Activated naive CD8-positive, alpha-beta T cell treated with anti-CD3 and anti-CD28 coated beads, Interleukin-2, amount 50 U/mL, for 24 hours (primary cell): Measurements from ENCODE around the gene LMAN2L.
"Not testable (repeated sequence)": the region's sequence is repeated elsewhere in the genome, so short reads cannot be mapped to it uniquely, and the experiment has no call there.

ENCODE experiments used
- ATAC-seq: fragments of 150-1000 bp; cut with Tn5 transposase; one replicate; pipeline ENCODE4 v1.10.0; 2021
- DNase-seq: peaks from one replicate; pipeline ENCODE4 v3.0.0; 2021
- H3K27ac Mint-ChIP-seq: one replicate; pipeline ENCODE4 v1.8.0; 2021; ENCODE audit warnings: mild to moderate bottlenecking, mixed read lengths
- H3K27me3 Mint-ChIP-seq: one replicate; pipeline ENCODE4 v1.8.0; 2021; ENCODE audit warnings: mixed read lengths
- H3K36me3 Mint-ChIP-seq: one replicate; pipeline ENCODE4 v1.8.0; 2021; ENCODE audit warnings: low read depth, mixed read lengths
- H3K4me1 Mint-ChIP-seq: one replicate; pipeline ENCODE4 v1.8.0; 2021; ENCODE audit warnings: mixed read lengths
- H3K4me3 Mint-ChIP-seq: one replicate; pipeline ENCODE4 v1.8.0; 2021; ENCODE audit warnings: mild to moderate bottlenecking, moderate library complexity, mixed read lengths
- H3K9me3 Mint-ChIP-seq: one replicate; pipeline ENCODE4 v1.8.0; 2021; ENCODE audit warnings: mixed read lengths

The LMAN2L gene

GRCh38 chr2:96669539-96670215 lies 70.2 kb downstream of the LMAN2L start:
- ATAC-seq (no peak), DNase-seq (no peak)
- Mint-ChIP-seq H3K27ac (no peak overlapping the region), H3K4me1 (no peaks in the 10 kb centered on the region), H3K9me3 (no peaks in the 10 kb centered on the region), H3K4me3 (no peak overlapping the region), H3K27me3 (no peaks in the 10 kb centered on the region), H3K36me3 (no peaks in the 10 kb centered on the region)

GRCh38 chr2:96668771-96669170 lies 71.1 kb downstream of the LMAN2L start:
- no peak for DNase-seq
- H3K4me1 Mint-ChIP-seq = no peaks in the 10 kb centered on the region
- H3K36me3 Mint-ChIP-seq = no peaks in the 10 kb centered on the region
- no peaks in the 10 kb centered on the region for H3K27me3 Mint-ChIP-seq
- no peak for ATAC-seq
- H3K4me3 Mint-ChIP-seq = no peak overlapping the region
- no peak overlapping the region for H3K27ac Mint-ChIP-seq
- no peaks in the 10 kb centered on the region for H3K9me3 Mint-ChIP-seq

GRCh38 chr2:96665717-96666116 lies 74.1 kb downstream of the LMAN2L start:
- not testable (repeated sequence) for H3K4me1 Mint-ChIP-seq, H3K9me3 Mint-ChIP-seq, H3K27ac Mint-ChIP-seq, DNase-seq, H3K4me3 Mint-ChIP-seq, ATAC-seq, H3K27me3 Mint-ChIP-seq, H3K36me3 Mint-ChIP-seq

GRCh38 chr2:96665083-96665569 lies 74.7 kb downstream of the LMAN2L start:
- no peaks in the 10 kb centered on the region for H3K4me1 Mint-ChIP-seq
- H3K4me3 Mint-ChIP-seq = no peak overlapping the region
- DNase-seq (no peak), ATAC-seq (no peak)
- no peaks in the 10 kb centered on the region for H3K9me3 Mint-ChIP-seq
- H3K27ac Mint-ChIP-seq = no peak overlapping the region
- H3K36me3 Mint-ChIP-seq = no peaks in the 10 kb centered on the region
- peaks cover 3% of the 10 kb centered on the region for H3K27me3 Mint-ChIP-seq

GRCh38 chr2:96664366-96664925 lies 75.4 kb downstream of the LMAN2L start:
- Mint-ChIP-seq H3K4me3 (no peak overlapping the region), H3K27ac (no peak overlapping the region), H3K27me3 (peaks cover 3% of the 10 kb centered on the region), H3K36me3 (no peaks in the 10 kb centered on the region), H3K9me3 (no peaks in the 10 kb centered on the region), H3K4me1 (no peaks in the 10 kb centered on the region)
- DNase-seq (no peak), ATAC-seq (no peak)

- H3K4me3 Mint-ChIP-seq = no peak overlapping the region
- no peak overlapping the region for H3K27ac Mint-ChIP-seq
- no peak for DNase-seq
- no peaks in the 10 kb centered on the region for H3K4me1 Mint-ChIP-seq
- H3K36me3 Mint-ChIP-seq = no peaks in the 10 kb centered on the region
- H3K9me3 Mint-ChIP-seq = no peaks in the 10 kb centered on the region
- peaks cover 3% of the 10 kb centered on the region for H3K27me3 Mint-ChIP-seq
- ATAC-seq = no peak
These were observed 76.0 kb downstream of the LMAN2L start for GRCh38 chr2:96663829-96664228.

GRCh38 chr2:96663177-96663576 lies 76.7 kb downstream of the LMAN2L start:
- Mint-ChIP-seq H3K4me3 (no peak overlapping the region), H3K4me1 (no peaks in the 10 kb centered on the region), H3K27me3 (peaks cover 3% of the 10 kb centered on the region), H3K36me3 (no peaks in the 10 kb centered on the region), H3K27ac (no peak overlapping the region), H3K9me3 (no peaks in the 10 kb centered on the region)
- no peak for DNase-seq
- no peak for ATAC-seq

- no peaks in the 10 kb centered on the region for H3K4me1 Mint-ChIP-seq
- H3K27ac Mint-ChIP-seq = no peak overlapping the region
- no peaks in the 10 kb centered on the region for H3K36me3 Mint-ChIP-seq
- no peak for DNase-seq
- H3K27me3 Mint-ChIP-seq = peaks cover 3% of the 10 kb centered on the region
- ATAC-seq = no peak
- no peaks in the 10 kb centered on the region for H3K9me3 Mint-ChIP-seq
- no peak overlapping the region for H3K4me3 Mint-ChIP-seq
These were observed 77.5 kb downstream of the LMAN2L start for GRCh38 chr2:96662360-96662759.

- no peaks in the 10 kb centered on the region for H3K36me3 Mint-ChIP-seq
- DNase-seq = no peak
- H3K4me3 Mint-ChIP-seq = no peak overlapping the region
- no peak overlapping the region for H3K27ac Mint-ChIP-seq
- peaks cover 3% of the 10 kb centered on the region for H3K27me3 Mint-ChIP-seq
- H3K4me1 Mint-ChIP-seq = no peaks in the 10 kb centered on the region
- H3K9me3 Mint-ChIP-seq = no peaks in the 10 kb centered on the region
- ATAC-seq = no peak
These were observed 78.5 kb downstream of the LMAN2L start for GRCh38 chr2:96661324-96661723.

- no peaks in the 10 kb centered on the region for H3K27me3 Mint-ChIP-seq
- no peaks in the 10 kb centered on the region for H3K36me3 Mint-ChIP-seq
- no peak overlapping the region for H3K4me3 Mint-ChIP-seq
- no peak overlapping the region for H3K27ac Mint-ChIP-seq
- ATAC-seq = no peak
- no peaks in the 10 kb centered on the region for H3K4me1 Mint-ChIP-seq
- DNase-seq = no peak
- no peaks in the 10 kb centered on the region for H3K9me3 Mint-ChIP-seq
These were observed 83.3 kb downstream of the LMAN2L start for GRCh38 chr2:96656540-96656939.
